Subcutaneous abdominal adipose tissue (tissue), 5 donors: ENCODE data around the gene ITGAD.
A peak's percentile ranks its signal among the peaks of the same experiment; 100 is the strongest.

Source experiments
- H3K27ac ChIP-seq: one replicate; pipeline ENCODE4 v1.7.0; 2013; ENCODE audit warnings: low read depth, mild to moderate bottlenecking, inconsistent platforms, low read length, moderate library complexity
- H3K27me3 ChIP-seq, 5 donors: one replicate each; pipeline ENCODE4 v1.7.0; 2013; ENCODE audit warnings: low read length in 5 of 5, inconsistent platforms in 1 of 5; ENCODE audit not compliant: control insufficient read depth in 5 of 5, insufficient read depth in 4 of 5
- H3K36me3 ChIP-seq, 5 donors: one replicate each; pipeline ENCODE4 v1.7.0; 2013; ENCODE audit warnings: low read length in 5 of 5; ENCODE audit not compliant: control insufficient read depth in 5 of 5, insufficient read depth in 5 of 5
- H3K4me1 ChIP-seq, 5 donors: one replicate each; pipeline ENCODE4 v1.7.0; 2013; ENCODE audit warnings: low read length in 5 of 5, mild to moderate bottlenecking in 3 of 5, moderate library complexity in 1 of 5; ENCODE audit not compliant: control insufficient read depth in 5 of 5, insufficient read depth in 5 of 5
- H3K4me3 ChIP-seq, 5 donors: one replicate each; pipeline ENCODE4 v1.7.0; 2013; ENCODE audit warnings: low read length in 5 of 5, low read depth in 1 of 5
- H3K9ac ChIP-seq, 5 donors: one replicate each; pipeline ENCODE4 v1.7.0; 2013; ENCODE audit warnings: low read length in 5 of 5, mild to moderate bottlenecking in 4 of 5, moderate library complexity in 3 of 5
- H3K9me3 ChIP-seq, 5 donors: one replicate each; pipeline ENCODE4 v1.7.0; 2013; ENCODE audit warnings: low read length in 5 of 5; ENCODE audit not compliant: control insufficient read depth in 5 of 5
- donor health status: healthy.
- donor health status: healthy.
- donor health status: healthy.
- donor health status: healthy.
- donor health status: healthy.

ITGAD gene

GRCh38 chr16:31427441-31428278 is 34.5 kb downstream of the ITGAD start:
- H3K36me3 ChIP-seq: no peaks in the 10 kb centered on the region
- H3K4me1 ChIP-seq: peaks cover 2 to 11% (median 9%) of the 10 kb centered on the region in 5 donors
- peak overlapping the region; percentile 41 to 59 (median 50) for H3K4me3 ChIP-seq
- no peaks in the 10 kb centered on the region for H3K9me3 ChIP-seq
- H3K9ac ChIP-seq: peak overlapping the region in 1 of 5 donors; percentile 35
- peaks cover 0 to 7% (median 2%) of the 10 kb centered on the region in 5 donors for H3K27me3 ChIP-seq
- H3K27ac ChIP-seq: no peak overlapping the region

DNA sequence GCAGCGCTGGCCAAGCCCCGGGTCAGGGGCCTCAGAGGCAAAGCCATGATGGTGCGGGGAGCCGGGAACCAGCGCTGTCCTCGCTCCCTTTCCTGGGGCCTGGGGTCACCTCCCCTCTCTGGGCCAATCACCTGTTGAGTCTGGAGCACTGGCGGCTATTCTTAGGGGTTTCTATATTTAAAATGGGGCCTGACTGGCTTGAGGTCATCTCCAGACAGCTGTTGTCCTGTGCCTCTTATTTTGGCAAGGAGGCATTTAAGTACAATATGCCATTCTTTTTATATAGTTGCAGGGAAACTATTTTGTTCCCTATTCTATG is 35.1 kb downstream of the ITGAD start, which contains the start of gene COX6A2:
Gene COX6A2, minus strand, starts transcription at position 82 of the 319 bp plus-strand sequence. Its CDS starts 35 bp downstream, at position 47.
- Histone ChIP-seq H3K9ac (peak within 1 kb of the TSS in 1 of 5 donors; percentile 35), H3K27ac (no peak within 1 kb of the TSS), H3K4me1 (peaks cover 2 to 11% (median 9%) of the 10 kb centered on the region in 5 donors), H3K27me3 (peaks cover 0 to 7% (median 0%) of the 10 kb centered on the region in 5 donors), H3K9me3 (no peaks in the 10 kb centered on the region), H3K4me3 (peak within 1 kb of the TSS; percentile 41 to 59 (median 50)), H3K36me3 (no peaks in the 10 kb centered on the region)

DNA sequence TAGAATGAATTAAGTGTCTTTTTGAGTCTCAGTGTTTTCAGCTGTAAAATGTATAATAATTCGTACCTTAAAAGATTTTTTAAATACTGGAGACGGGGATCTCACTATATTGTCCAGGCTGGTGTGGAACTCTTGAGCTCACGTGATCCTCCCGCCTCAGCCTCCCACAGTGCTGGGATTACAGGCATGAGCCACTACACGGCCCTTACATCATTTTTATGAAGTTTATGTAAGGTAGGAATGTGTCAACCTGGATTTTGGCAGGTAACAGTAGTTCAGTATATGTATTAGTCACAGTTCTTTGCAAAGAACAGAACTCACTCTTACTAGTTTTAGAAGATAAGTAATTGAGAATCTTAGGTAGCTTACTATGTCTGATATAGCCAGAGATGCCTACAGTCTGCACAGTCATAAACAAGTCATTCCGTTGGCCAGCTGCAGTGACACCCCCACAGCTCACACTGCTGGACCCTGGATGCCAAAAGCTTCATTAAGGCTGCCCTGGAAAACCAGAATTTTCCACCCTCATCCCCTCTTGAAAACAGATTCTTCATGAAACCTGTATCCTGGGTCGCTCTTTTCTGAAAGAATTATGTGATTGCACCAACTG is 35.6 kb downstream of the ITGAD start:
- Histone ChIP-seq H3K4me3 (no peak overlapping the region), H3K27ac (no peak overlapping the region), H3K4me1 (peaks cover 2 to 11% (median 9%) of the 10 kb centered on the region in 5 donors), H3K27me3 (peaks cover 0 to 2% (median 0%) of the 10 kb centered on the region in 5 donors), H3K9ac (no peak overlapping the region), H3K9me3 (no peaks in the 10 kb centered on the region), H3K36me3 (no peaks in the 10 kb centered on the region)

DNA sequence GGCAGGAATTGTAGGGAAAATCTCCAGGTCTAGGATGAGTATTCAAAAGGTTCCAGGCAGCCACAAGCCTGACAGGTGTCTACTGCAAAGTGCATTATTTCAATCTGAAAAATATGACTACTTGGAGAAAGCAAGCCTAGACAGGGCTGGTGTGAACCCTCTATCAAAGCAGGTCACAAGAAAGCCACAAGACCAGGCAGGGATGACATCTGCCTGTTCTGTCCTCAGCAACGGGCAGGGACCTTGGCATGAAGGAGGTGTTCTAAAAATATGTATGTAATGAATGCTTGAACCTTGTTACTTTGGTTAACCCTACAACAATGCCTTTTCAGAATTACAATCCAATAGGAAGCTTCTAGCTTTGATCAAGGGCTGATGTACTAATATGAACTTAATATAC is 36.2 kb downstream of the ITGAD start:
- H3K4me1 ChIP-seq: peaks cover 2 to 11% (median 9%) of the 10 kb centered on the region in 5 donors
- no peak overlapping the region for H3K4me3 ChIP-seq
- no peaks in the 10 kb centered on the region for H3K36me3 ChIP-seq
- no peaks in the 10 kb centered on the region for H3K27me3 ChIP-seq
- no peak overlapping the region for H3K9ac ChIP-seq
- H3K9me3 ChIP-seq: no peaks in the 10 kb centered on the region
- H3K27ac ChIP-seq: no peak overlapping the region

GRCh38 chr16:31429796-31430195 is 36.7 kb downstream of the ITGAD start:
- H3K27ac ChIP-seq: no peak overlapping the region
- no peaks in the 10 kb centered on the region for H3K27me3 ChIP-seq
- H3K4me1 ChIP-seq: peaks cover 2 to 11% (median 9%) of the 10 kb centered on the region in 5 donors
- no peak overlapping the region for H3K9ac ChIP-seq
- H3K9me3 ChIP-seq: no peaks in the 10 kb centered on the region
- H3K4me3 ChIP-seq: no peak overlapping the region
- no peaks in the 10 kb centered on the region for H3K36me3 ChIP-seq

DNA sequence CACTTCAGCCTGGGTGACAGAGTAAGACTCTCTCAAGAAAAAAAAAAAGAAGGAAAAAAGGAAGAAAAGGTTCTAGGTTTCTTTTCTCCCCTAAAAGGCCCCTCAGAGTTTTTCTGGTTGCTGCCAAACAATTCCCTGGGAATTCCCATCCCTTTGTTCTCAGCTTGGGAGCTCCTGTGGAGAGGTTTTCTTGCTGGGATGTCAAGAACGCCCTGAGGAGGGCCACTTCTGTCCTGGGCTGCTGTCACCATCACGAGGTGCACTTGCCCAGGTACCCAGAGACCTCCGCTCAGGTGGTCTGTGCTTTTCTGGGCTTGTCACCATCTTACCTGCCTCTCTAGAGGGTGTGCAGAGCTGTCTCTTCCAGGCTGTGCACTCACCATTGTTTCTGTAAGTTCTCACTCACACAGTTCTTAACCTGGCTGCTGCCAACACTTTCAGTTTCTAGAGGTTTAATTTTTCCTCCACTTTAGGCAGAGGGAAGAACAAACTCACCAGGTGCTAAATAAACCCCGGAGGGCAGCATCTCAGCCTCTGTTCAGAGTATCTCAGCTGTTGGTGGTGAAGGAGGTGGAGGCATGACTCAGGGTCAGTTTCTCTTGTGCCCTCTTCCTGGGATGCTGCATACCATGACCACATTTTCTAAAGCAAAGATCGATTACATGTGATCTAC is 37.4 kb downstream of the ITGAD start:
- H3K27ac ChIP-seq: no peak overlapping the region
- H3K9ac ChIP-seq: no peak overlapping the region
- H3K36me3 ChIP-seq: no peaks in the 10 kb centered on the region
- H3K4me3 ChIP-seq: no peak overlapping the region
- no peaks in the 10 kb centered on the region for H3K9me3 ChIP-seq
- peaks cover 2 to 11% (median 9%) of the 10 kb centered on the region in 5 donors for H3K4me1 ChIP-seq
- H3K27me3 ChIP-seq: no peaks in the 10 kb centered on the region

DNA sequence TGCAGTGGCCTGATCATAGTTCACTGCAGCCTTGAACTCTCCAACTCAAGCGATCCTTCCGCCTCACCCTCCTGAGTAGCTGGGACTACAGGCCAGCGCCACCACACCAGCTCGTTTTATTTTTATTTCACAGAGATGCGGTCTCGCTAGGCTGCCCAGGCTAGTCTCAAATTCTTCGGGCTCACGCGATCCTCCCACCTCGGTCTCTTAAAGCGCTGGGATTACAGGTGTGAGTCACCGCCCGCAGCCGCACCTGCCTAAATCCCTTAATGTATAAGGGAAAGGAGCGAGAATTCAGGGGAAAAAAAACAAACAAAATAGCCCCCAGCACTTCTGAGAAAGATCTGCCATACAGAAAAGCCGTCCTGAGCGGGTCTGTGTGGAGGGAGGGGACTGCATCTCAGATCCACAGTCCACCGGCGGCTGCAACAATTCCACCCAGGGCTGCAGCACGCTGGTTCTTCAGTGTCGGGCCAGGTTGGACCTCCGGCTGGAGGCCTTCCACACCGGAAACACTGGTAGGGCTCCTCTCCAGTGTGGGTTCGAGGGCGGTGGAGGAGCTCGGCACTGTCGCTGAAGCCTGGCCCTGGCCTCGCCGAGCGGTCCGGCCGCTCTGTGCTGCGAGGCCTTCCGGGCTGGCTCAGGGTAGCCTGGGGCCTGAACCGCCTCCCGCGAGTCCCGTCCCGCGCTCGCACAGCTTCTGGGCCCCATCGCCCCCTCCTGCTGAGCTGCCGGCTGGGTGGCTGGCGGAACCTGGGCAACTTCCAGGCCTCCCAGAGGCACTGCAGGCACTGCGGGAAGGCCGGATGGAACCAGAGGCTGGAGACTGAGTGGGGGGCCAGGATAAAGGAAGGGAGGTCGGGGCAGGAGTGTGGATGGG is 42.4 kb downstream of the ITGAD start:
- no peak overlapping the region for H3K9ac ChIP-seq
- H3K27me3 ChIP-seq: no peaks in the 10 kb centered on the region
- no peak overlapping the region for H3K4me3 ChIP-seq
- H3K27ac ChIP-seq: no peak overlapping the region
- H3K4me1 ChIP-seq: no peaks in the 10 kb centered on the region
- no peaks in the 10 kb centered on the region for H3K9me3 ChIP-seq
- no peaks in the 10 kb centered on the region for H3K36me3 ChIP-seq

DNA sequence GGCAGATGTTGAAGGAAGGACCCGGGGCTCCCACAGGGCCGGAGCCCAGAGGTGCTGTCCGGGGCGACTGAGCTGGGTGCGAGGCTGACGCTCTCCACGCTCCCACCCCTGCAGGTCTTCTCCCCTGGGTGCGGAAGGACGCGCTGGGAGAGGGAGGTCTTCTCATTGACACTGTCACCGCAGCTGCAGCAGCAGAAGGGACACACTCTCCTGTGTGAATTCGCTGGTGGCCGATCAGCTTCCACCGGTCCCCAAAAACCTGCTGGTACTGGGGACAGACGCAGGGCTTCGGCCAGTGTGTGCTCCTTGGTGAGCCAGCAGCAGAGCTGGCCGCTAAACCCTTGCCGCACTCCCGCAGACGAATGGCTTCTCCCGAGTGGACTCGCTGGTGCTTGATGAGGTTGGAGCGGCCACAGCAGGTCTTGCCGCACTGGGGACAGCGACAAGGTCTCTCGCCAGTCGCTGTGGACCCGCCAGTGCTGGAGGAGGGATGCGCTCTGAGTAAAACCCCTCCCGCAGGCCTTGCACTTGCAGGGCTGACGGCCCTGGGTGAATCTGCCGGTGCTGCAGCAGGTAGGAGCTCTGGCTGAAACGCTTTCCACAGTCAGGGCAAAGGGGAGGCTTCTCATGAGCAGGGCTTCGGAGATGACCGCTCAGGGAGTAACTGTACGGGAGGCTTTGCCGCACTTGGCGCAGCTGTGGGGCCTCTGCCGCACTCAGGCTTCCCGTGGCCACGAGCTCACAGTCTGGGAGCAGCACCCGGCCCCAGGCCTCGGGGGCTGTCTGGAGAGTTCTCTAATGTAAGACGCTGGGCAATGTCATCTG is 43.3 kb downstream of the ITGAD start:
- H3K4me1 ChIP-seq: no peaks in the 10 kb centered on the region

GRCh38 chr16:31438414-31438813 is 45.3 kb downstream of the ITGAD start:
- H3K27ac ChIP-seq: no peak overlapping the region
- no peaks in the 10 kb centered on the region for H3K27me3 ChIP-seq
- peaks cover 0 to 16% (median 11%) of the 10 kb centered on the region in 5 donors for H3K4me1 ChIP-seq
- no peaks in the 10 kb centered on the region for H3K36me3 ChIP-seq
- H3K9me3 ChIP-seq: no peaks in the 10 kb centered on the region
- H3K9ac ChIP-seq: no peak overlapping the region
- H3K4me3 ChIP-seq: no peak overlapping the region

More for the DNA sequence above, 43.3 kb downstream of the ITGAD start:
- H3K36me3 ChIP-seq: no peaks in the 10 kb centered on the region
- H3K4me3 ChIP-seq: no peak overlapping the region
- no peaks in the 10 kb centered on the region for H3K9me3 ChIP-seq
- H3K27ac ChIP-seq: no peak overlapping the region
- no peak overlapping the region for H3K9ac ChIP-seq
- H3K27me3 ChIP-seq: no peaks in the 10 kb centered on the region
